Testis (tissue), 3 donors: ENCODE data around the gene UEVLD. TPM values are rescaled to one million over a fixed set of nuclear protein-coding genes. Genes with fewer than 3 reads are reported as not detected.

ENCODE experiments used
- DNase-seq: peaks from one replicate; pipeline ENCODE4 v3.0.0-alpha.2; 2019
- H3K27ac ChIP-seq, 2 donors: fragments of 200-600 bp; sonication (generic); one replicate each; pipeline ENCODE4 v1.5.1; 2019
- H3K27me3 ChIP-seq: fragments of 200-600 bp; sonication (generic); one replicate; pipeline ENCODE4 v1.5.1; 2019
- H3K36me3 ChIP-seq: fragments of 200-600 bp; sonication (generic); one replicate; pipeline ENCODE4 v1.5.1; 2017; ENCODE audit warnings: low read depth; ENCODE audit errors: missing control alignments
- H3K4me1 ChIP-seq: fragments of 200-600 bp; sonication (generic); one replicate; pipeline ENCODE4 v1.5.1; 2019
- H3K4me3 ChIP-seq, 2 donors: fragments of 200-600 bp; sonication (generic); one replicate each; pipeline ENCODE4 v1.5.1; 2017 to 2019
- H3K9me3 ChIP-seq: fragments of 200-600 bp; sonication (generic); one replicate; pipeline ENCODE4 v1.5.1; 2017
- CTCF ChIP-seq, 3 experiments: fragments of 450-650 bp in 2 of 3; fragments of 200-600 bp in 1 of 3; sonication (generic) in 1 of 3; IDR thresholded peaks; one replicate each; pipeline ENCODE4 v1.5.1; 2016 to 2019; ENCODE audit warnings: antibody characterized with exemption in 3 of 3, mild to moderate bottlenecking in 2 of 3, moderate library complexity in 1 of 3
- POLR2A ChIP-seq: fragments of 450-650 bp; IDR thresholded peaks from one replicate; pipeline ENCODE4 v1.6.1; 2017; ENCODE audit warnings: antibody characterized with exemption, mild to moderate bottlenecking, moderate library complexity
- WGBS, 2 donors: methylation state at CpG; one replicate each; pipeline ENCODE4 v1.1.5; 2018; 5-methylcytosine and 5-hydroxymethylcytosine counted together
- intact Hi-C: fragments of 100-400 bp; cut with DNase I; formaldehyde crosslinking; loops from one replicate; pipeline ENCODE4 v1.15.1; 2023; ENCODE audit warnings: low total_unique reads
- polyA plus RNA-seq: library from polyadenylated mRNA; stranded (reverse); fragments of 350-450 nt; fragmentation: Illumina TruSeq; extraction: RNeasy Lipid Tissue Mini Kit (QIAGEN cat#74804); gene quantifications from one replicate; pipeline ENCODE4 v1.2.3, GENCODE V29; 2014; ENCODE audit warnings: low read depth, low replicate concordance; ENCODE audit not compliant: insufficient read depth
- total RNA-seq, 2 donors: library from RNA; depleted of rRNA; stranded (reverse); fragments of >200 nt; gene quantifications; one replicate each; pipeline ENCODE4 v1.2.3, GENCODE V29; 2016

Gene UEVLD
- total and polyA plus RNA-seq, 3 donors from 2014 or later, result 15.1 to 25.7 (median 21.9) TPM

GRCh38 chr11:18566406-18566805 is 22.1 kb downstream of the UEVLD start:
- H3K36me3 ChIP-seq, result no peaks in the 10 kb centered on the region
- intact Hi-C loops, result no loop called here
- no peak for TF ChIP-seq CTCF (IDR thresholded peaks at IDR 0.05)
- no peak for TF ChIP-seq POLR2A

GRCh38 chr11:18564149-18564548 is 24.4 kb downstream of the UEVLD start:
- Histone ChIP-seq H3K4me3 (no peak overlapping the region), H3K4me1 (no peaks in the 10 kb centered on the region), H3K9me3 (no peaks in the 10 kb centered on the region), H3K36me3 (no peaks in the 10 kb centered on the region), H3K27me3 (no peaks in the 10 kb centered on the region), H3K27ac (no peak overlapping the region)
- no peak for TF ChIP-seq CTCF (IDR thresholded peaks at IDR 0.05)
- no peak for TF ChIP-seq POLR2A
- intact Hi-C loops, result no loop called here
- no peak for DNase-seq

More at GRCh38 chr11:18566406-18566805, 22.1 kb downstream of the UEVLD start:
- Histone ChIP-seq H3K4me1 (no peaks in the 10 kb centered on the region), H3K4me3 (no peak overlapping the region), H3K27ac (no peak overlapping the region), H3K27me3 (no peaks in the 10 kb centered on the region), H3K9me3 (no peaks in the 10 kb centered on the region)
- no peak for DNase-seq

- H3K36me3 ChIP-seq, result no peaks in the 10 kb centered on the region
- DNase-seq, result no peak
- H3K9me3 ChIP-seq, result no peaks in the 10 kb centered on the region
- WGBS, 2 donors, result 88 to 94% methylated on average over 2 of the region's 2 CpGs
- no peaks in the 10 kb centered on the region for H3K27me3 ChIP-seq
- no peak overlapping the region for H3K4me3 ChIP-seq
- H3K4me1 ChIP-seq, result no peaks in the 10 kb centered on the region
- H3K27ac ChIP-seq, result no peak overlapping the region
- TF ChIP-seq CTCF (IDR thresholded peaks at IDR 0.05) (no peak), POLR2A (no peak)
- intact Hi-C loops, result no loop called here
Measured at GRCh38 chr11:18563090-18563730, 25.3 kb downstream of the UEVLD start.

- no peaks in the 10 kb centered on the region for H3K9me3 ChIP-seq
- no peaks in the 10 kb centered on the region for H3K4me1 ChIP-seq
- 76 to 82% methylated on average over 2 of the region's 2 CpGs for whole genome bisulfite sequencing, 2 donors
- no peak overlapping the region for H3K4me3 ChIP-seq
- TF ChIP-seq CTCF (IDR thresholded peaks at IDR 0.05) (no peak), POLR2A (no peak)
- DNase-seq, result no peak
- H3K27me3 ChIP-seq, result no peaks in the 10 kb centered on the region
- no peak overlapping the region for H3K27ac ChIP-seq
- intact Hi-C loops, result no loop called here
- H3K36me3 ChIP-seq, result no peaks in the 10 kb centered on the region
Measured at GRCh38 chr11:18548001-18548400, 40.5 kb downstream of the UEVLD start.
